GM23248 (cell line): ENCODE data around the gene SMKR1.

Experiments used
- EZH2 ChIP-seq: fragments of 200-600 bp; sonication (generic); IDR thresholded peaks from 2 replicates; pipeline ENCODE4 v1.6.1; 2018; ENCODE audit warnings: antibody characterized with exemption, mild to moderate bottlenecking; ENCODE audit not compliant: insufficient read depth, poor library complexity, severe bottlenecking
- EZH2phosphoT487 ChIP-seq: fragments of 200-600 bp; sonication (generic); IDR thresholded peaks from 2 replicates; pipeline ENCODE4 v1.6.1; 2018; ENCODE audit warnings: antibody characterized with exemption, moderate library complexity, mild to moderate bottlenecking, low read depth; ENCODE audit not compliant: insufficient read depth

DNA sequence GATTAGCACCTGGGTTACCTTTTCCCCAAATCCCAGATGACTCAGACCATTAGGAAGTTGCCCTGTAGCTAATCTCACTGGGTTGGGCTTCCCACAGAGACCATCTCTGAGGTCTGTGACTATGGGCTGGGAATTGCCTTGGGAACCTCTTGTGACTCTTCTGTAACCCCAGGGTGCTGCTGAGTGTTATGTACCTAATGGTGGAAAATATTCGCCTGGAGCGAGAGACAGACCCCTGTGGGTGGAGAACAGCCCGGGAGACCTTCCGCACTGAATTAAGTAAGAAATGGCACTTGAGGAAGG is 48.1 kb upstream of the SMKR1 start:
- TF ChIP-seq EZH2phosphoT487 (no peak), EZH2 (no peak)
